ENCODE measurements around the gene DSTYK.
"Not testable (repeated sequence)": the region's sequence is repeated elsewhere in the genome, so short reads cannot be mapped to it uniquely, and the experiment has no call there.

The DSTYK gene

GRCh38 chr1:205240118-205240517 is 28.6 kb upstream of the DSTYK start:
- no peak for DNase-seq (ENCODE audit: extremely low read depth, low read depth)
- TF ChIP-seq, protein P1, sequence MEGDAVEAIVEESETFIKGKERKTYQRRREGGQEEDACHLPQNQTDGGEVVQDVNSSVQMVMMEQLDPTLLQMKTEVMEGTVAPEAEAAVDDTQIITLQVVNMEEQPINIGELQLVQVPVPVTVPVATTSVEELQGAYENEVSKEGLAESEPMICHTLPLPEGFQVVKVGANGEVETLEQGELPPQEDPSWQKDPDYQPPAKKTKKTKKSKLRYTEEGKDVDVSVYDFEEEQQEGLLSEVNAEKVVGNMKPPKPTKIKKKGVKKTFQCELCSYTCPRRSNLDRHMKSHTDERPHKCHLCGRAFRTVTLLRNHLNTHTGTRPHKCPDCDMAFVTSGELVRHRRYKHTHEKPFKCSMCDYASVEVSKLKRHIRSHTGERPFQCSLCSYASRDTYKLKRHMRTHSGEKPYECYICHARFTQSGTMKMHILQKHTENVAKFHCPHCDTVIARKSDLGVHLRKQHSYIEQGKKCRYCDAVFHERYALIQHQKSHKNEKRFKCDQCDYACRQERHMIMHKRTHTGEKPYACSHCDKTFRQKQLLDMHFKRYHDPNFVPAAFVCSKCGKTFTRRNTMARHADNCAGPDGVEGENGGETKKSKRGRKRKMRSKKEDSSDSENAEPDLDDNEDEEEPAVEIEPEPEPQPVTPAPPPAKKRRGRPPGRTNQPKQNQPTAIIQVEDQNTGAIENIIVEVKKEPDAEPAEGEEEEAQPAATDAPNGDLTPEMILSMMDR (IDR thresholded peaks at IDR 0.05; ENCODE audit: low read depth, low read length): no peak

GRCh38 chr1:205239078-205239477 is 27.6 kb upstream of the DSTYK start:
- TF ChIP-seq, protein P1 (IDR thresholded peaks at IDR 0.05; ENCODE audit: low read depth, low read length): no peak
- no peak for DNase-seq (ENCODE audit: extremely low read depth, low read depth)

DNA sequence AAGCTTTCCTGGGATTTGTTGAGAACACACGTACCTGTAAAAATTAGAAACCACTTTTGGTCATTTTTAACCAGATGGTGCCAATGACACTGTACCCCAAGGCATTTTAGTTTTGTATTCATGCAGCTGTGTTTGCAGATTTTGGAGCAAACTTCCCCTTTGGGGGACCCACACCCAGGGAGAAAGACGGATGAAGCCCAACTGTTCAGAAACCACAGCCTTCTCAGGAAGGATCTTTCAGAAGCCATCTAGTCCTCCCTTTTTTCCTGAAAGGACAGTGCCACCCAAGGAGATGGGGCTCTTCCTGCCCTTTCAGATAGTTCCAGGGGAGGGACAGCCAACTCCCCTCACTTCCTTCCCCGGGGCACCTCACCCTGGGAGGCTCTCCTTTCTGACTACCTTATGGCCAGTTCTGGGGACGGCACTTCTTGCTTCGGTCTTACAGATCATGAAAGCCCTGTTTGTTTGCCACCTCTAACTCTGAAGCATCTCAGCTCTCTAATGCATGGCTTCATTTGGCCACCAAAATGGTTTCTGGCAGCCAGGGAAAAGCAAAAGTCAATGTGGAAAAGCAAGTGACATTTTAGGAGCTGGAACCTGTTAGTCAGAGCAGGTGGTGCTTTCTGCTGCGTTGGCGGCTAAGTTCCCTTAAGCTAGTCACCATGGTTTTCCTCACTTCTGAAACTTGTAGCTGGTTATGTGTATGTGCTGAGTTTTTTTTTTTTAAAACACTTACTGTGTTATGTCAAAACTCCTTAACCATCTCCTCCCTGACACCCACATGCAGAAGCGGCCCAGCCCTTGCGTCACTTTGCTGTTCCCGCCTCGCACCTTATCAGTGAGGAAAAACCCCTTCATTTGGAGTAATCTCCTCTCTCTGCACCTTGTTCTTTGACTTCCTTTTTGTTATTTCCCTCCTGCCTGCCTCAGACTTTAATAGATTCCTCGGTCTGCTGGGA is 26.3 kb upstream of the DSTYK start:
- TF ChIP-seq, protein P1 (IDR thresholded peaks at IDR 0.05; ENCODE audit: low read depth, low read length): no peak
- DNase-seq (ENCODE audit: extremely low read depth, low read depth): no peak

GRCh38 chr1:205236951-205237475 is 25.5 kb upstream of the DSTYK start:
- TF ChIP-seq, protein P1 (IDR thresholded peaks at IDR 0.05; ENCODE audit: low read depth, low read length): no peak
- no peak for DNase-seq (ENCODE audit: extremely low read depth, low read depth)

GRCh38 chr1:205236526-205236925 is 25.0 kb upstream of the DSTYK start:
- no peak for DNase-seq (ENCODE audit: extremely low read depth, low read depth)
- TF ChIP-seq, protein P1 (IDR thresholded peaks at IDR 0.05; ENCODE audit: low read depth, low read length): no peak

- TF ChIP-seq, protein P1 (IDR thresholded peaks at IDR 0.05; ENCODE audit: low read depth, low read length): no peak
- DNase-seq (ENCODE audit: extremely low read depth, low read depth): no peak
Observed at GRCh38 chr1:205235951-205236350, 24.4 kb upstream of the DSTYK start.

DNA sequence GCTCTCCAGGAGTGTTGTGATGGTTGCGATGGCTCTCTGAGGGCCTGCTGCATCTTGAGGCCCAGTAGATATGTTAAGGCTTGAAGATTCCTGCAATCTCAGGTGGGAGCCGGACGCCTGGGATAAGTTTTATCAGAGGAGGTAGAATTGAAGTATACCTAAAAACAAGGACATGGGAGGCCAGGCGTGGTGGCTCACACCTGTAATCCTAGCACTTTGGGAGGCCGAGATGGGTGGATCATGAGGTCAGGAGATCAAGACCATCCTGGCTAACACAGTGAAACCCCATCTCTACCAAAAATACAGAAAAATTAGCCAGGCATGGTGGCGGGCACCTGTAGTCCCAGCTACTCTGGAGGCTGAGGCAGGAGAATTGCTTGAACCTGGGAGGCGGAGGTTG is 22.5 kb upstream of the DSTYK start:
- not testable (repeated sequence) for DNase-seq (ENCODE audit: extremely low read depth, low read depth)

Data from AG09319 (cell line).